H9 (cell line): ENCODE measurements around the gene ADAM22. TPM values are rescaled to one million over a fixed set of nuclear protein-coding genes. Genes with fewer than 3 reads are reported as not detected.

Source experiments
- DNase-seq: peaks from one replicate; pipeline ENCODE4 v3.0.0-alpha.2; 2017
- H2AFZ ChIP-seq: one replicate; pipeline ENCODE4 v1.6.1; 2013; ENCODE audit warnings: mild to moderate bottlenecking, low read length, control low read depth, moderate library complexity
- H2AK5ac ChIP-seq: 2 replicates; pipeline ENCODE4 v1.6.1; 2013; ENCODE audit warnings: low read length, control low read depth, mixed read lengths; ENCODE audit not compliant: insufficient read length
- H2BK120ac ChIP-seq: one replicate; pipeline ENCODE4 v1.6.1; 2013; ENCODE audit warnings: low read depth, mild to moderate bottlenecking, low read length, control low read depth, inconsistent platforms; ENCODE audit not compliant: poor library complexity, severe bottlenecking
- H2BK12ac ChIP-seq: 2 replicates; pipeline ENCODE4 v1.6.1; 2013; ENCODE audit warnings: low read length, control low read depth, mixed read lengths, low read depth; ENCODE audit not compliant: insufficient read length
- H2BK15ac ChIP-seq: 2 replicates; pipeline ENCODE4 v1.6.1; 2013; ENCODE audit warnings: low read depth, low read length, control low read depth
- H2BK20ac ChIP-seq: one replicate; pipeline ENCODE4 v1.6.1; 2013; ENCODE audit warnings: low read depth, mild to moderate bottlenecking, low read length, control low read depth, inconsistent platforms; ENCODE audit not compliant: poor library complexity, severe bottlenecking
- H2BK5ac ChIP-seq: 2 replicates; pipeline ENCODE4 v1.6.1; 2013; ENCODE audit warnings: low read length, control low read depth, mixed read lengths; ENCODE audit not compliant: insufficient read length
- H3K14ac ChIP-seq: 2 replicates; pipeline ENCODE4 v1.6.1; 2013; ENCODE audit warnings: low read length, control low read depth; ENCODE audit not compliant: insufficient read depth
- H3K18ac ChIP-seq: 2 replicates; pipeline ENCODE4 v1.6.1; 2013; ENCODE audit warnings: low read depth, mild to moderate bottlenecking, mixed read lengths, low read length, control low read depth; ENCODE audit not compliant: insufficient read length
- H3K23ac ChIP-seq: 2 replicates; pipeline ENCODE4 v1.6.1; 2013; ENCODE audit warnings: low read length, control low read depth, mixed read lengths, low read depth; ENCODE audit not compliant: insufficient read length
- H3K23me2 ChIP-seq: 2 replicates; pipeline ENCODE4 v1.6.1; 2013; ENCODE audit warnings: low read depth, mild to moderate bottlenecking, mixed read lengths, low read length, control low read depth; ENCODE audit not compliant: insufficient read length, poor library complexity, severe bottlenecking
- H3K27ac ChIP-seq: 2 replicates; pipeline ENCODE4 v1.5.1; 2013; ENCODE audit warnings: low read length, control low read depth, mixed read lengths, low read depth; ENCODE audit not compliant: insufficient read length
- H3K27me3 ChIP-seq: 2 replicates; pipeline ENCODE4 v1.6.1; 2013; ENCODE audit warnings: low read length, control low read depth, inconsistent platforms; ENCODE audit not compliant: insufficient read depth
- H3K4ac ChIP-seq: 2 replicates; pipeline ENCODE4 v1.6.1; 2013; ENCODE audit warnings: low read depth, mild to moderate bottlenecking, control low read depth, inconsistent platforms, low read length, moderate library complexity
- H3K4me1 ChIP-seq: 2 replicates; pipeline ENCODE4 v1.6.1; 2013; ENCODE audit warnings: low read length, control low read depth, inconsistent platforms; ENCODE audit not compliant: insufficient read depth
- H3K4me2 ChIP-seq: 2 replicates; pipeline ENCODE4 v1.6.1; 2013; ENCODE audit warnings: low read length, control low read depth, mixed read lengths; ENCODE audit not compliant: insufficient read length, insufficient read depth
- H3K56ac ChIP-seq: 2 replicates; pipeline ENCODE4 v1.6.1; 2013; ENCODE audit warnings: low read depth, mild to moderate bottlenecking, mixed read lengths, low read length, control low read depth; ENCODE audit not compliant: insufficient read length
- H3K79me1 ChIP-seq: 2 replicates; pipeline ENCODE4 v1.6.1; 2013; ENCODE audit warnings: low read depth, mild to moderate bottlenecking, moderate library complexity, low read length, control low read depth, inconsistent platforms; ENCODE audit not compliant: insufficient read depth, poor library complexity, severe bottlenecking
- H3K79me2 ChIP-seq: 2 replicates; pipeline ENCODE4 v1.6.1; 2013; ENCODE audit warnings: low read length, control low read depth, inconsistent platforms; ENCODE audit not compliant: insufficient read depth
- H3K9ac ChIP-seq: 2 replicates; pipeline ENCODE4 v1.6.1; 2013; ENCODE audit warnings: low read length, control low read depth, mixed read lengths; ENCODE audit not compliant: insufficient read length; ENCODE audit errors: extremely low read depth
- H3K9me3 ChIP-seq: one replicate; pipeline ENCODE4 v1.6.1; 2013; ENCODE audit warnings: low read depth, low read length, inconsistent platforms; ENCODE audit not compliant: control insufficient read depth
- H3T11ph ChIP-seq: one replicate; pipeline ENCODE4 v1.6.1; 2013; ENCODE audit warnings: mild to moderate bottlenecking, low read length, control low read depth, inconsistent platforms
- H4K20me1 ChIP-seq: one replicate; pipeline ENCODE4 v1.6.1; 2013; ENCODE audit not compliant: control insufficient read depth, insufficient read length, insufficient read depth
- H4K5ac ChIP-seq: 2 replicates; pipeline ENCODE4 v1.6.1; 2013; ENCODE audit warnings: low read depth, mild to moderate bottlenecking, mixed read lengths, low read length, control low read depth; ENCODE audit not compliant: insufficient read length
- H4K8ac ChIP-seq: replicated peaks from 2 replicates; pipeline ENCODE4 v1.6.1; 2013; ENCODE audit warnings: low read length, control low read depth, mixed read lengths, low read depth; ENCODE audit not compliant: insufficient read length
- H4K91ac ChIP-seq: 2 replicates; pipeline ENCODE4 v1.6.1; 2013; ENCODE audit warnings: low read depth, mild to moderate bottlenecking, moderate library complexity, mixed read lengths, low read length, control low read depth; ENCODE audit not compliant: insufficient read length
- H3K27ac Mint-ChIP-seq, 3 experiments: 2 replicates in 2 of 3; 3 replicates in 1 of 3; pipeline ENCODE4 v1.8.0; 2020 to 2021; ENCODE audit warnings: mixed read lengths in 3 of 3, mild to moderate bottlenecking in 1 of 3, moderate library complexity in 1 of 3
- H3K27me3 Mint-ChIP-seq: 2 replicates; pipeline ENCODE4 v1.8.0; 2021; ENCODE audit warnings: low read depth, mild to moderate bottlenecking, moderate library complexity, mixed read lengths
- H3K36me3 Mint-ChIP-seq, 3 experiments: 2 replicates in 2 of 3; 3 replicates in 1 of 3; pipeline ENCODE4 v1.8.0; 2020 to 2021; ENCODE audit warnings: low read depth in 3 of 3, mixed read lengths in 3 of 3; ENCODE audit not compliant: insufficient read depth in 1 of 3
- H3K4me1 Mint-ChIP-seq, 2 experiments: 2 replicates each; pipeline ENCODE4 v1.8.0; 2020; ENCODE audit warnings: mixed read lengths in 2 of 2
- H3K4me3 Mint-ChIP-seq, 2 experiments: 2 replicates in 1 of 2; 3 replicates in 1 of 2; pipeline ENCODE4 v1.8.0; 2020 to 2021; ENCODE audit warnings: mild to moderate bottlenecking in 2 of 2, mixed read lengths in 2 of 2, moderate library complexity in 1 of 2
- H3K9me3 Mint-ChIP-seq, 2 experiments: 2 replicates in 1 of 2; 3 replicates in 1 of 2; pipeline ENCODE4 v1.8.0; 2020; ENCODE audit warnings: mild to moderate bottlenecking in 2 of 2, mixed read lengths in 2 of 2, moderate library complexity in 1 of 2
- CTCF ChIP-seq: fragments of 200-600 bp; sonication (generic); conservative IDR thresholded peaks from 3 replicates; pipeline ENCODE4 v1.8.0; 2021; ENCODE audit warnings: antibody characterized with exemption, mild to moderate bottlenecking
- total RNA-seq: library from RNA; stranded (reverse); gene quantifications from 2 replicates; pipeline ENCODE4 v1.2.1, GENCODE V29; 2021

The ADAM22 gene
- total RNA-seq, 1 experiment from 2014 or later = 8.7 TPM

GRCh38 chr7:88153378-88153777 lies 219.3 kb downstream of the ADAM22 start:
- Histone ChIP-seq H2BK12ac (no peak overlapping the region), H3T11ph (no peak overlapping the region), H2BK120ac (no peak overlapping the region), H3K23ac (no peak overlapping the region), H2BK20ac (no peak overlapping the region), H4K20me1 (no peaks in the 10 kb centered on the region), H3K9me3 (no peaks in the 10 kb centered on the region), H3K4me1 (peaks cover 6% of the 10 kb centered on the region), H4K5ac (no peak overlapping the region), H4K8ac (no peak overlapping the region), H3K18ac (peak overlapping the region; percentile 54), H3K79me2 (no peaks in the 10 kb centered on the region), H3K14ac (peak overlapping the region; percentile 4; the same call in 1 of the 2 replicates), H3K56ac (no peak overlapping the region), H2BK15ac (no peak overlapping the region), H3K27ac (no peak overlapping the region), H3K4ac (no peak overlapping the region), H3K23me2 (no peaks in the 10 kb centered on the region), H3K27me3 (no peaks in the 10 kb centered on the region), H3K9ac (no peak overlapping the region), H4K91ac (no peak overlapping the region), H3K4me2 (no peak overlapping the region), H2BK5ac (no peak overlapping the region), H3K79me1 (no peaks in the 10 kb centered on the region), H2AK5ac (no peak overlapping the region), H2AFZ (no peak overlapping the region)
- no peak for TF ChIP-seq CTCF
- Mint-ChIP-seq H3K36me3 (peaks cover 8 to 26% (median 10%) of the 10 kb centered on the region in 3 experiments), H3K27me3 (no peaks in the 10 kb centered on the region), H3K4me1 (peaks cover 24 to 28% of the 10 kb centered on the region in 2 experiments), H3K27ac (peak overlapping the region; percentile 50 to 77 (median 72); a peak in 5 of 7 replicates), H3K4me3 (no peak overlapping the region), H3K9me3 (peaks cover 6 to 7% of the 10 kb centered on the region in 2 experiments; a peak in 3 of 5 replicates)
- no peak for DNase-seq
